PC-3 (cell line): Measurements from ENCODE around the gene NUAK1.

ENCODE experiments used
- CTCF ChIP-seq: fragments of 300-600 bp; sonication (generic); conservative IDR thresholded peaks from 2 replicates; pipeline ENCODE4 v1.5.1; 2017; ENCODE audit warnings: antibody characterized with exemption, low read depth, mild to moderate bottlenecking, low read length
- EZH2 ChIP-seq: fragments of 300-600 bp; sonication (generic); IDR thresholded peaks from one replicate; pipeline ENCODE4 v1.6.1; 2017; ENCODE audit warnings: antibody characterized with exemption, mild to moderate bottlenecking, low read length; ENCODE audit not compliant: unreplicated experiment
- EZH2phosphoT487 ChIP-seq: fragments of 300-600 bp; sonication (generic); IDR thresholded peaks from 2 replicates; pipeline ENCODE4 v1.6.1; 2018; ENCODE audit warnings: mild to moderate bottlenecking, antibody characterized with exemption, low read length, borderline replicate concordance

- no peak for TF ChIP-seq CTCF
- TF ChIP-seq EZH2 = no peak
- TF ChIP-seq EZH2phosphoT487 = no peak
Observed at GRCh38 chr12:106074706-106075392, 63.9 kb downstream of the NUAK1 start.
